CMK (cell line): Measurements from ENCODE around the gene ADGRL3.

Source experiments
- DNase-seq: peaks from one replicate; pipeline ENCODE4 v3.0.0-alpha.2; 2010; ENCODE audit warnings: low read depth

Gene ADGRL3

DNA sequence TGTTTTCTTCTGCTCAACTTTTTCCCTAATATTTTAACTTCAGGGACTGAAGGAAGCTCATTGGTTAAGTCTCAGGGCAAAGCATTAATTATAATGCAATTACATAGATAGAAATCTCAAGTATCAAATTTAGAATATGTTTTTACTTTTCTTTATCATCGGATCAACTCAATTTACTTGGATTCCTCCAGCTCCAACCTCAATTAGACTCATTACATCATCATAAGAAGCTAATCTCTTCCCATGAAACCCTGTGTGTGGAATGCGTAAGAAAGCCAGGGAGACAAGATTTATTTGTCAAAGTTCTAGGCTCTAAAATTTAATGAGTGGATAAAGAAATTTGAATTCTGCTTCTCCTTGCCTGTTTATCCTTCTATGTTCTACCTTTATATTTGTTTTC, 918.4 kb downstream of the ADGRL3 start:
- DNase-seq, result no peak

DNA sequence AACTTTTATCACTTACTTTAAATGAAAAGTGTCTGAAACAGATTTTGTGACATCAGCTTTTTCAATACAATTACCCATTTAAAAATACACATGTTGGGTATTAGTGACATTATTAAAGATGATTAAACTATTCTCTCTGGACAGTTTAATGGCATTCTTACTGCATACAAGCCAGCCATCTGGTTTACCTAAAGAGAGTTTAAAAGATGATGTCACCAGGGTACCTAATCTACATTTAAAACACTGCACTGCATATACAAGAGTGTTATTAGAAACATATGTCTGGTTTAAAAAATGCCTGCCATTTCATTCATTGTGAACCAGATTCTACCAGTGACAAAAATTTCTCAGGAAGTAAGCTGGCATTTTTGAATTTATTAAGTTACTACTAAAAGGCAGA, 919.1 kb downstream of the ADGRL3 start:
- DNase-seq, result no peak

DNA sequence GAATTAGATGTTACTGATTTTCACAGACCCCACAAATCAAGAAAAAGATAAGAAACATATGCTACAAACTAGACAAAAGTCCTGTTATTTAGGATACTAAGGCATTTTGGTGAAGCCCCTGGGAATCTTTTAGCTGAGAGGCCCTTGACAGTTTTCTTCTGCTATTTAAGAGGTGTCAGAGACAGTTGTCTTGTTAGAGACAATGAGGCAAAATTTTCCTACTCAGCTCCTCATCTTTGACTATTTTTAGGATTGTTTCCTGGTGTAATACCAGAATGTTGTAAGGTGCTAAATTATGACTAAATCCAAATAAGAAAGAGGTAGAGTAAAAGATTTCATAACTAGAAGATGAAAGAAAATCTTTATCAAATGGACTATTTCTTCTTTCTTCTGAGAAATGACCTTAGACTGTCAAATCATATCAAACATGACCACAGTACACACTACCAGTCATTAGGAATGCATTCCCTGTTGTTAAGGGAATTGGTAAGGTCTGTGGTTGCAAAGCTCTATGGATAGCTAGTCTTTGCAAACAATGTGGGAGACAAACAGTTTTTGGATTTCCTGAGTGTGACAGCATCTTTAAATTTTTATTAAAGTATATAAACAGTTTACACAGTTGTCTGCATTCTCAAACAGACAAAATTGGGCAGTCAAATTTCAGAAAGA, 926.1 kb downstream of the ADGRL3 start:
- no peak for DNase-seq
